ACHN (cell line): ENCODE data around the gene HOXC9.
A peak's percentile ranks its signal among the peaks of the same experiment; 100 is the strongest.

Source experiments
- DNase-seq: peaks from one replicate; pipeline ENCODE4 v3.0.0-alpha.2; 2015
- in situ Hi-C: cut with HindIII; loops from 2 replicates; pipeline ENCODE4 v1.10.0; 2017; ENCODE audit warnings: low sequenced_read_pairs, low pct_ligation_motif_present, low pct_unique_long_range_greater_than_20kb

The HOXC9 gene

DNA sequence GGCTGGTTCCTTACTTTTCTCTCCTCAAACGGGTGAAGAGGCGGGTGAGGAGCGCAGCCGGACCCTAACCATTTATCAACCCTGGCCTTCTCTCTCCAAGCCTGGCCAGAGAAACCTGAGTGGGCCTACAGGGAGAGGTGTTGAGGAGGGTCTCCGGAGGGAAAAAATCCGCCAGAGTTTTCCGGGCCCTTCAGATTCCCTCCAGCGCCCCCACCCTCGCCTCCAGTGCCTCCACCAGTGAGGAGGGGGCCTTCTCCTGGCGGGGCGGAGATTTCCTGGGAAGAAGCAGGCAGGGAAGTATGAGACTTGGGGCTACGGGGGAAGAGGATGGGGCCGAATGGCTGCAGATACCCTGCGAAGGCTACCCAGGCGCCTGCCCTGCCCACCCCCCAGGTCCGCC is 31.5 kb downstream of the HOXC9 start:
- in situ Hi-C loops = no loop called here
- DNase-seq = no peak

DNA sequence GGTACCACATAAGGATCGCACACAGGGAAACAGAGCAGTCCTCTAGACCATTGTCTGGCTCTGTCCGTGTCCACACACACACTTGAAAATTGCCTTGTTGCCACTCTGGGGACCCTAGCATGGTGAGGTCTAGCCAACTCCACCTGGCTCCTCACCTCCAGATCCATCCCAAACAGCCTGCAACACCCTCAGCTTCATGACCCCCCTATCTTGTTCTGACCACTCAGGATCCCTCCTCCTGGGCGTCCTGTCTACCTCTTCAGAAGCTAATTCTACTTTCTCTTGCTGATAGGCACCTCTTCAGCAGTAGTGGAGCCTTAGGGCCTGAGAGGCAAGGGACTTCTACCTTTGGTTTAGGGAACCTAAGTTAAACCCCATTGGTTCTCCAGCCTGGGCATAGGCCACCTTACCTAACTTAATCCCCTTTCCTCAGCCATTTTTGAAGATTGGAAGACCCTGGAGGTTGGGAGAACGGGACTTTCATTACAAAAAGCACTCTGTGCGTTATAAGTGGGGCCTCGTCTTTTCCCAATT is 32.2 kb downstream of the HOXC9 start:
- in situ Hi-C loops = no loop called here
- DNase-seq = no peak

DNA sequence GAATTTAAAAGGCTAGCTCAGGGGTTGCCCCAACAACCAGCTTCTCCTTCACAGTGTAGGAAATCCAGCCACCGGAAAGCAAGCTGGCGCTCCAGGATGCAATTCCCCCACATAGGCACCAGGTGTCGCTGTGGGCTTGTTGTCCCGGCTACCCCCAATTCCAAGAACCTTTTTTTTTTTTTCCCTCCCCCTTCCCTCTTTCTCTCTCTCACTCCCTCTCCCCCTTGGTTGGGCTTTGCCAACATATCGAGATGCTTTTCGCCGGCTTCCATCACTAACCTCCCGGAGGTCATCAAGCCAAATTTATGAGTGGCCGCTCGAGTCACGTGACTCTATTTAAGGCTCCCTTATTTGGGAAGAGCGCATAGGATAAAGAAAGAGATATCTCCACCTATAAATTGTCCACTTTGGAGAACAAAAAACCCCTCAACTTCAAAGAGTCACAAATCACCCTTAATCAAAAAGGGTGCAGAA is 32.7 kb downstream of the HOXC9 start, which contains the start of gene HOXC5:
Gene HOXC5 (plus strand): TSS at position 424 of the 474 bp plus-strand sequence. CDS start 73 bp downstream, outside the sequence.
- peak; percentile 89 for DNase-seq
- in situ Hi-C loops = no loop called here

DNA sequence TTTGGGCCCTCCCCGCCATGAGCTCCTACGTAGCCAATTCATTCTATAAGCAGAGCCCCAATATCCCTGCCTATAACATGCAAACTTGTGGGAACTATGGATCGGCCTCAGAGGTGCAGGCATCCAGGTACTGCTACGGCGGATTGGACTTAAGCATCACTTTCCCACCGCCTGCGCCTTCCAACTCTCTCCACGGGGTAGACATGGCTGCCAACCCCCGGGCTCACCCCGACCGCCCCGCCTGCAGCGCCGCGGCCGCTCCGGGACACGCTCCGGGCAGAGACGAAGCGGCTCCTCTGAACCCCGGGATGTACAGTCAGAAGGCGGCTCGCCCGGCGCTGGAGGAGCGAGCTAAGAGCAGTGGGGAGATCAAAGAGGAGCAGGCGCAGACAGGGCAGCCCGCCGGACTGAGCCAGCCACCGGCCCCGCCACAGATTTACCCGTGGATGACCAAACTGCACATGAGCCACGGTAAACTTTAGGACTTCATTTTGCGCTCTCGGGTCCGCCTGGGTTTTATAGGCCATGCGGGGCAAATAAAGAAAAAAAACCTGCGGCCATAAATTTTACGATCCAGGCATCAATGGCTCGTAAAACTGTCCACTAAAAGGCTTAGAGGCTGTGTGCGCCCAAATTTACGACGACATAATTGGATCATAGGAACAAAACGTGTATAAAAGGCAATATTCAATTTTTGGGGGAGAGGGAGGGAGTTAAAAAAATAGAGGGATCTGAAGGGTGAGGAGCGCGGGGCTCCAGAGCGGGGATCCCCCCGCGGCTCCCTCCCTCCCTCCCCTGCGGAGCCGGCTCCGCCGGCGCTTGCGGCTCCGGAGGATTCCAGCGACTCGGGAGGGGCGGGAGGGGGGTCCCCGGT is 33.4 kb downstream of the HOXC9 start:
- DNase-seq = peak; percentile 65
- in situ Hi-C loops = no loop called here

DNA sequence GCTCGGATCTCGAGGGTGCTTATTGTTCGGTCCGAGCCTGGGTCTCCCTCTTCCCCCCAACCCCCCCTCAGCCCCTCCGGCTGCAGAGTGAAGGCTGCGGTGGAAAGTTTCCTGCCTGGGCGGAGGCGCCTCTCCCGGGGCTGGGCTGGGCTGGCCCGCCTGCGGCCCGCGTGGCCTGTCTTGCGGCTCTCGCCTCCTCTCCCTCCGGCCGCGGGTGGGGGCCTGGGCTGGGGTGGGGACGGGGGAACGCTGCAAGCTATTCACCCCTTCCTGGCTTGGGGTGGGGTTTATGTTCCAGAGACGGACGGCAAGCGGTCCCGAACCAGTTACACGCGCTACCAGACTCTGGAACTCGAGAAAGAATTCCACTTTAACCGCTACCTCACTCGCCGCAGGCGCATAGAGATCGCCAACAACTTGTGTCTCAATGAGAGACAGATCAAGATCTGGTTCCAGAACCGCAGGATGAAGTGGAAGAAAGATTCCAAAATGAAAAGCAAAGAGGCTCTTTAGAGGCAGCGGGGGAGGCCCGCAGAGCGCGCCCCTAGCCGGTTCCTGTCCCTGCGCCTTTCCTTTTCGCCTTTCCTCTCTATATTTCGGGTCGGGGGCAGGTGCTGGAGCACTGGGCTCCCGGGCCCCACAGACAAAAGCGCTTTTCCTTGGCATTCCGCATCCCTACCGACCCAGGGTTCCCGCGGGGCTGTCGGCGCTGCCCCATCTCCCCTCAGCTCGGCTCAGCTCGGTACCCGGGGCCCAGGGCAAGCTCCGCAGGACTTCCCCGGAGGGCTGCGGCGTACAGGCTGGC is 34.2 kb downstream of the HOXC9 start:
- DNase-seq = peak; percentile 30
- in situ Hi-C loops = no loop called here

DNA sequence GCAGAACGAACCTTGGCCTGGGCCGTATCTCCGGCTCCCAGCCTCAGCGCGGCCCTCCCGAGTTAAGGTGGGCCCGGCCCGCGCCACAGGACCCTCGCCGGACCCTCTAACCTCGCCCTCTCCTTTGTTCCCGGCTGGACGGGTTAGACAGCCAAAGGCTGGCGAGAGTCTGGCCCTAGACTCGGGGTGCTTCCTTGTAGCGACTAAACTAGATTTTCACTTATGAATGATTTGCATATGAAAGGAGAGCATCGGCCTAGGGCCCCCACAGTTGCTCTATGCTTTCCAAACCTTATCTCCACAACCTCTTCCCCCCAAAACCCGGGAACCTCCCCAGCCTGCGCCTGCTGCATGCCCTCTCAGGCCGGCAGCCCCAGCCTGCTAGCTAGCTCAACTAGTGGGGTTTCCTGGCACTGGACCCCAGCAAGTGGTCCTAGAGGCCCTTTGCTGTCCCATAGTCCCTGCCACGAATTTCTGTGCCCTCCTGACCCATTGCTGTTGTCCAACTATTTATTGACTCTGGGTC is 34.9 kb downstream of the HOXC9 start:
- in situ Hi-C loops = no loop called here
- no peak for DNase-seq

DNA sequence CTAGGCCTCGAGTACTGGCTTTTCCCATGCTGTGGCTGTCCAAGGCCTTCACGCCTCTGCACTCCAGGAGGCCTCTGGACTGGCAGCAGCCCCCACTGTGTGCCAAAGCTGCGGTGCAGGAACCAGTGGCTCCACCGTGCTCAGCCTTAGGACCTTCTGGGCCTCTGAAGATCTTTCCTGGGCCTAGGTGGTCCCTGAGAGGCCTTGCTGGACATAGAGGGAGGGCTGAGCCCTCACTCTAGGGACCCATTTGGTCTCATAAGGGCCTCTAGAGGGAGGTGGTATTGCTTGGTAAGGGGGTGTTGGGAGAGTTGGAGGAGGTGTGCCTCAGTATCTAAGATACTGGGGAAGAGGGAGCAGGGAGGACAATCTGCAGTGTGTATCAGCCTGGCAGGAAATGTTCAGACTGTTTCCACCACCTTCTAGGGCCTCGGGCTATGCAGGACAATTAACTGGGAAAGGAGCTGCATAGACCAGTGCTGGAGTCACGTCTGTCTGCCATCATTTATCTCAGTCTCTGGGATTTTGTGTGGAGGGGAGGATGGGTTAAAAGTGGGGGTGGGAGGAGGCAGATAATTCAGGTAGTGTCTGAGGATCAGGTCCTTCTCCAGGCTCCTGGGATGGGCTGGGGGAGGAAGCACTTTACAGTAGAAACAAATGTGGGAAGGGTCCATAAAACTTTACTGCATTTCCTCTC is 35.8 kb downstream of the HOXC9 start:
- no peak for DNase-seq
- in situ Hi-C loops = no loop called here

DNA sequence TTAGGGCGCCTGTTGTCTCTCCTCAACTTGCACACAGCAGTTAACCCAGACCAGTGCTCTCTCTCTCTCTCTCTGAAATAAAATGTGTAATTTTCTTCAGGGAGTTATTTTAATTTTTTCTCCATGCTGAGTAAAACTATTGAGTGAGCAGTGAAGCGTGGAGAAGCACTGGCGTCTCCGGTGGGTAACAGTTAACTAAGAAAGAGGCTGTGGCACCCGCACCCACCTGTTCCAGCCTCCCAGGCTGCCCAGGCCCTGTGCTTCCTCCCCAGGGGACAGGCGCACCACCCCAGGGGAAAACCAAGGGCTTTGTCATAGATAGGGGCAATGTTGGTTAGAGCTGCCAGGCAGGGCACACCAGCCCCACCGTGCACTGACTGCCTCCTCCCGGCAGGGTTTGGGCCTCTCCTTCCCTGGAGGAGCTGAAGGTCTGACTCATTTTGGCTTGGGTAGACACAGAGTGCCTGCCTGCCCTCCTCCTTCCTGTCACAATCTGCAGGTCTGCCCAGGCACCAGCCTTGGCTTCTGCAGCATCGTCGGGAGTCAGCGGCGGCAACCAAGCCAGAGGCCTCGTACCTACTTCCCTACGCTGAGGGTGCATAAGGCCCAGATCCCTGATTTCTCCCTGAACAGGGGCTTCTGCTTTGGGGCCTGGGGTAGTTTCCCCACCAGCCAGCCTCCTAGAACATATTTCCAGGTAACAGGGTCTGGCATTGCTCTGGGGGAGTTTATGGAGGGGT is 36.8 kb downstream of the HOXC9 start:
- peak; percentile 97 for DNase-seq
- in situ Hi-C loops = no loop called here

DNA sequence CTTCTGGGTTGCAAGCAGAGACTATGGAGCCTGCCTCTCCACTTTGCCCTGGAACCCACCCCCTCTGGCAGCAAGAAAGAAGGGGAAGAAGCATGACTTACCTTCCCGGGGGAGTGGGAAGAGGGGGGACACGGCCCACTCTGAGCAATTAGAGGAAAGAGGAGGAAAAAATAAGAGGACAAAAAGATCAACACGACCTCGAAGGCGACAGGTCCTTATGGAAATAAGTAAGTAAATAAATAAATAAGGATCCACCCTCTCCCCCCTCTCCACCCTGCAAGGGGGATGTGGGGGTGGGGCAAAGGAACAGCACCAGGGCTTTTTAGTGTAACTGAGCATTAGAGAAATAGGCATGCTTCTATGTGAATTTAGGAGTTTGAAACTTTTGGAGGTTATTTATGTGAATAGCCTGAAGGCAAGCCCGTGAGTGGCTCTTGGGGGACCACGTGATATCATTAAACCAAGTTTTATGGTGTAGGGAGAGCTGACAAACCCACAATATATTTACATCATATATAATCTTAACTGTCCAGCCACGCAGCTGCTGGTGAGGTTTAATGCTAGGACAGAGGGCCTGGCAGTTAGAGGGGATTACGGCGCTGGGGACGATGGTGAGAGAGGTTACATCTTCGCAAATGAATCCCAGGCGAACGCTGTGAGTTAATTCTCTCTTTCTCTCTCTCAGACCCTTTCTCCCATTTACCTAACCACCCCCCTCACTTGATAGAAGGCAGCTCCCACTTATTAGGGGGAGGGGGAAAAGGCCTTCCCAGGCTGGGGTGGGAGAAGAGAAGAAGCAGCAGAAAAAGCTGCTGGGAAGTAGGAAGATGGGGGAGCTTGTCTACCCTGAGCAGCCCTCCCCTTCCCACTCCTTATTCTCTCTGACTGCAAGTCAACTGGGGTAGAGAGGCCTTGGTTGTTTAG is 37.7 kb downstream of the HOXC9 start:
- in situ Hi-C loops = no loop called here
- no peak for DNase-seq

DNA sequence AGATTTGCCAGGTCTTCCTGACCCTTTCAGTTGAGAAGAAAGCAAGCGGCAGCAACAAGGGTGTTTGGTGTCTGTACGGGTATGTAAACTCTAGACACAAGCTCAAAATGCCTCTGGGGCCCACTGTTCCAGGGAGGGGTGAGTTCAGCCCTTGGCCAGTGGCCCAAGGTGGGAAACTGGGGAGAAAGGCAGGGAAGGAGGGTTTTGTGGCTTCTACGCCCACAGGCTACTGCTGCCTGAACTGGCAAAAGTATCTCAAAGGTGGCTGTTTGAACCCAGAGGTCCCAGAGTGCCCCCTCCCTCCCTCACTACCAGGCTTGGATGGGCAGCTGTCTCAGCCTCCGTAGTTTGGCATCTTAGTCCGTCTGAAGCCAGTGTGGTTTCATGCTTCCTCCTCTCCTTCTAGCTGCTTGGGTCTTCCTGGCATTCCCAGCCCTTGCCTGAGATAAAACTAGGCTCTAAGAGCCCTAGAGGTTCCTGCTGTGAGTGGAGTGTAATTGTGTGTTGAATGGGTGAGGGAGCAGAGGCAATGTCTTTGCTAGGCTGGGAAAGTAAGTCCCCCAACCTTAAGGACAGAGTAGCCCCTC is 38.4 kb downstream of the HOXC9 start:
- no peak for DNase-seq
- in situ Hi-C loops = no loop called here

DNA sequence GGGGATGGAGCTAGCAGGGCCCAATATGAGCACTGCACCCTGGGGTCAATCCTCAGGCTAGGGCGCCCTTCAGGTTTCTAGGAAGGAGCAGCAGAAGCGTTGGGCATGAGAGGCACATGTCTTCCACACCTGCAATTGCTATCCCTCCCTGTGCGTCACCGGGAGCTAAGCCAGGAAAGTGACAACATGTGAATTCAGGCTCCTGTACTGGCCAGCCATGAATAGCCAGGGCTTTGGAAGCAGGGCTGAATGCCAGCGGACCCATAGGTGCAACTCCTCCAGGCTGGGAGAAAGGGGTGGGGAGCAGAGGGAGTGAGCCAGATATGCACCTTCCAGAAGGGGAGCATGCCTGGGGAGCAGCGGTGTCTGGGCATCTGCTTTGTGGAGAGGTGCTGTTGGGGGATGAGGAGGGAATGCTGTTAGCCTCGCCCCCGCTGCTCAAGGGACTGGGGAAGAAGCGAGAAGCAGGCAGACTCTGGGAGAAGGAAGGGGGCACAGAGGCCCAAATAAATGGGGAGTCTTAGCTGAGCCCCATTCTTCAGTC is 39.0 kb downstream of the HOXC9 start:
- in situ Hi-C loops = no loop called here
- no peak for DNase-seq

DNA sequence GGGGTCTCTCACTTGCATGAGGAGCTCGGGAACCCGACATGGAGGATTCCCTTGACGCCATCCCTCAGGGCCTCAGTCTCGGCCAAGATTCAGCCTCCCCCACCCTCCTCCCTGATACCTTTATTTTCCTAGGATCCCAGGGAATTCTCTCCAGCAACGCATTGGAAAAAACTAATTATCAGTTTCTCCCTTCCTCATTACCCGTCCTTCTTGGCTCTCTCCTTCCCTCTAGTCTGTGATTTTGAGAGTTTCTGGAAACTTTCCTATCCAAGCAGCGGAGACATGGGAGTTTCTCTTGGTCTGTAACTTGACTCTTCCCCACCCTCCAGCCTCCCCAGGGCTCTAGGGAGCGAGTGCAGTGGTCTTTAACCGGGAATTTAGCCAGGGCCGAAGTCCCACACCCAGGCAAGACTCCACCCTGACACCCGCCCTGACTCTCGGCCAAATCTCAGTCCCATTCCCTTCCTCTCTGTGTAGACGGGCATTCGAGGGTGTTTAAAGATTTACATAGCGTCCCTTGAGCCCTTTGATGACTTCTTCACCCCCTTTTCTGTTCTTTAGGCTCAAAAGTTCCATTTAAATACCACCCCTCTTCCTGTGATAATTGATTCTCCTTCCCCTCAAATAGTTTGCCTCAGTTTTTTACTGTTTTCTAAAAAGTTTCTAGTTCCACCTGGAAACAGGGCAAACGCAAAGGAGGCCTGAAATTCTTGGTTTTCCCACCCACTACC is 39.6 kb downstream of the HOXC9 start:
- DNase-seq = no peak
- in situ Hi-C loops = no loop called here

DNA sequence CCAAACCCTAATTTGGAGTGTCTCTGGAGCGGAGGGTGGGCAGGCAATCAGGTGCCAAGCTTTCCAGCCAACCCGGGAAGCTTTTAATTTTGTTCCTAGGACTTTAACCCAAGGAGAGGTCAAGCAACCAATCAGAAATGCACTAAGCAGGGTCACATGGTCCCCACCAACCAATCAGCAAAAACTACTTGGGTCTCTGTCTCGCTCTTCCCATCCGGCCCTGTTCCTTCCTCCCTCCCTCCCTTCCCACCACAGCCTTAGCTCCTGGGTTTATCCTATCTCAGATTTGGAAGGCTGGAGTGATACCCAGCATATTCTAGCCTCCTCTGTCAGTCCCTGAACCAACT is 40.2 kb downstream of the HOXC9 start:
- peak; percentile 45 for DNase-seq
- in situ Hi-C loops = no loop called here

DNA sequence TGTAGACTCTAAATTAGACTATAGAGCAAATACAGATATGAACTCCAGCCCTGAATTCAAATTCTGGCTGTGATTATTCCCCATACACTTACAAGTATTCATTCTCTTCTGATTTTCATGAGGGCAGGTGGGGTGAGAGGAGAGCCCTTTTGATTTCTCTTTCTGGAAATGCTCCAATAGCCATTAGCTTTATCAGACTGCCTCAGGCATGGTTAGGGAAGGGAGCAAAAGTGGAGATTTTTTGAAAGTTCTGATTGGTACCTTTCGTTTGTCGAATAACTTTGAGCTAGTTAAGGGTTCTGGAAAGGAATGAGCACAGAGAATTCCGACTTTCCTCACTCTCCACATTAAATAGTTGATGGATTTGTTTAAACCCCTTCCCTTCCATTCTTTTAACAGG is 40.7 kb downstream of the HOXC9 start:
- no peak for DNase-seq
- in situ Hi-C loops = no loop called here

DNA sequence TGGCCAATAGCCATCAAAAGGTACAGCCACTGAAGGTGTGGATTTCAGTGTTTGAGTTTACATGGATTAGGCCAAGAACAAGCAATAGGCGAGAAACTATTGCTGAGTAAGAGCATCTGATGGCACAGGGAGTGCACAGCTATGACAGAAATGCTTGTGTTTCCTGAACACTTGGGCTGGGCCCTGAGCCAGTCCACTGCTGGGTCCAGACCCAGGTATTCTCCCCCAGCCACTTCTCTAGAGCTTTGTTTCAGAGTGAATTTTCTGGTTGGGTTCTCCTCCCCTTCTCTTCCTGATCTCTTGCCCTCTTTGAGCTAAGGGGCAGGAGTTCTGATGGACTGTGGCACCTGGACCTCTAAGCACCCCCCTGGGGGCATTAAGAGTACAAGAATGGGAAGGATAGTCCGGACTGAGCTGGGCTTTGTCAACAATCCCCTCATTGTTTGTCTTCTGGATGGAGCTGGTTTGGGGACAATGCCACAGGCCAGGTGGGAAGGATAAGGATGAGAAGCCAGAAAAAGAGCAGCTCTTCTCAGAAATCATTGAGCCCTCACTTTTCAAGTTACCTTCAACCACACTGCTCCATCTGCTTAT is 41.2 kb downstream of the HOXC9 start:
- in situ Hi-C loops = no loop called here
- DNase-seq = no peak
